Right atrium auricular region (tissue), 2 donors: Measurements from ENCODE around the gene ARRB1. TPM values are rescaled to one million over a fixed set of nuclear protein-coding genes. Genes with fewer than 3 reads are reported as not detected.

Experiments
- DNase-seq: peaks from one replicate; pipeline ENCODE4 v3.0.0-alpha.2; 2019; ENCODE audit warnings: low spot score
- H3K27ac ChIP-seq, 2 donors: fragments of 200-600 bp; sonication (generic); 1 replicate in 1 of 2; 2 replicates in 1 of 2; pipeline ENCODE4 v1.5.1; 2016 to 2019
- H3K27me3 ChIP-seq, 2 donors: fragments of 200-600 bp; sonication (generic); one replicate each; pipeline versions ENCODE4 v1.5.1 to v1.6.0; 2017 to 2019
- H3K36me3 ChIP-seq: fragments of 200-600 bp; sonication (generic); one replicate; pipeline ENCODE4 v1.5.1; 2016
- H3K4me1 ChIP-seq, 2 donors: fragments of 200-600 bp; sonication (generic); one replicate each; pipeline versions ENCODE4 v1.5.1 to v1.6.0; 2017 to 2019
- H3K4me3 ChIP-seq, 2 donors: fragments of 200-600 bp; sonication (generic); 1 replicate in 1 of 2; 2 replicates in 1 of 2; pipeline ENCODE4 v1.5.1; 2017 to 2019; ENCODE audit warnings: mild to moderate bottlenecking in 1 of 2, moderate library complexity in 1 of 2
- H3K9me3 ChIP-seq, 2 donors: fragments of 200-600 bp; sonication (generic); one replicate each; pipeline ENCODE4 v1.5.1; 2019
- CTCF ChIP-seq, 2 donors: fragments of 200-600 bp; sonication (generic); IDR thresholded peaks; one replicate each; pipeline ENCODE4 v1.5.1; 2019; ENCODE audit warnings: antibody characterized with exemption in 2 of 2
- total RNA-seq, 2 donors: library from RNA; depleted of rRNA; stranded (reverse); fragments of >200 nt; gene quantifications; one replicate each; pipeline ENCODE4 v1.1.0, GENCODE V29; 2016

ARRB1 gene
- total RNA-seq, 2 donors from 2014 or later: 19.4 to 22.9 TPM

- H3K9me3 ChIP-seq: no peaks in the 10 kb centered on the region
- DNase-seq: no peak
- no peak for TF ChIP-seq CTCF (IDR thresholded peaks at IDR 0.05)
- H3K27ac ChIP-seq: no peak overlapping the region
- no peaks in the 10 kb centered on the region for H3K27me3 ChIP-seq
- no peak overlapping the region for H3K4me3 ChIP-seq
- H3K36me3 ChIP-seq: no peaks in the 10 kb centered on the region
- peaks cover 0 to 37% of the 10 kb centered on the region in 2 donors for H3K4me1 ChIP-seq
These were observed 27.3 kb downstream of the ARRB1 start for GRCh38 chr11:75324189-75324588.

- peaks cover 0 to 33% of the 10 kb centered on the region in 2 donors for H3K4me1 ChIP-seq
- no peak overlapping the region for H3K27ac ChIP-seq
These were observed 27.9 kb downstream of the ARRB1 start for GRCh38 chr11:75323609-75324008.

GRCh38 chr11:75320643-75321042 is 30.8 kb downstream of the ARRB1 start:
- DNase-seq: no peak
- Histone ChIP-seq H3K27ac (no peak overlapping the region), H3K27me3 (no peaks in the 10 kb centered on the region), H3K36me3 (no peaks in the 10 kb centered on the region), H3K4me3 (no peak overlapping the region), H3K9me3 (no peaks in the 10 kb centered on the region), H3K4me1 (peaks cover 0 to 35% of the 10 kb centered on the region in 2 donors)
- no peak for TF ChIP-seq CTCF (IDR thresholded peaks at IDR 0.05)

More at GRCh38 chr11:75323609-75324008, 27.9 kb downstream of the ARRB1 start:
- H3K36me3 ChIP-seq: no peaks in the 10 kb centered on the region
- no peak for DNase-seq
- H3K9me3 ChIP-seq: no peaks in the 10 kb centered on the region
- H3K27me3 ChIP-seq: no peaks in the 10 kb centered on the region
- TF ChIP-seq CTCF (IDR thresholded peaks at IDR 0.05): no peak
- H3K4me3 ChIP-seq: no peak overlapping the region

GRCh38 chr11:75320046-75320618 is 31.3 kb downstream of the ARRB1 start:
- no peak overlapping the region for H3K4me3 ChIP-seq
- DNase-seq: no peak
- no peak for TF ChIP-seq CTCF (IDR thresholded peaks at IDR 0.05)
- no peak overlapping the region for H3K27ac ChIP-seq
- H3K36me3 ChIP-seq: no peaks in the 10 kb centered on the region
- no peaks in the 10 kb centered on the region for H3K27me3 ChIP-seq
- H3K9me3 ChIP-seq: no peaks in the 10 kb centered on the region
- peaks cover 0 to 30% of the 10 kb centered on the region in 2 donors for H3K4me1 ChIP-seq

GRCh38 chr11:75319035-75319877 is 32.2 kb downstream of the ARRB1 start:
- H3K27me3 ChIP-seq: no peaks in the 10 kb centered on the region
- no peak for DNase-seq
- H3K4me3 ChIP-seq: no peak overlapping the region
- no peaks in the 10 kb centered on the region for H3K9me3 ChIP-seq
- no peak for TF ChIP-seq CTCF (IDR thresholded peaks at IDR 0.05)
- H3K27ac ChIP-seq: no peak overlapping the region
- no peaks in the 10 kb centered on the region for H3K36me3 ChIP-seq
- peaks cover 0 to 34% of the 10 kb centered on the region in 2 donors for H3K4me1 ChIP-seq
